GM20000 (cell line): ENCODE data around the gene SCN2B.

Experiments
- DNase-seq: peaks from one replicate; pipeline ENCODE4 v3.0.0; 2012; ENCODE audit warnings: low spot score
- TF ChIP-seq, protein P1 (sequence below): IDR thresholded peaks from 2 replicates; pipeline ENCODE4 v1.5.1; 2012; ENCODE audit warnings: mild to moderate bottlenecking, control low read depth; ENCODE audit errors: extremely low read depth, missing control alignments

SCN2B gene

DNA sequence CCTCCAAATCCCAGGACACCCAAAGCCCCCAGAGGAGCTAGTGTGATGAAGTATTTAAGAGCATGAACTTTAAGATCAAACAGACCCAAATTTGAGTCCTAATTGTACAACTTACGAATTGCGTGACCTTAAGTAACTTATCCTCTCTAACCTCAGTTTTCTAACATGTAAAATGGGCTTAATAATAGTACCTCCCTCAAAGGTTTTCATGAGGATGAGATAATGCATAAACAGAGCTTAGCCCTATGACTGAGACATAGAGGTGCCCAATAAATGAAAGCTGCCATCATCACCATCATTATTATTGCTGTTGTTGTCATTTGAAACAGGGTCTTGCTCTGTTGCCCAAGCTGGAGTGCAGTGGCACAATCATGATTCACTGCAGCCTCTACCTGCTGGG, 9.2 kb downstream of the SCN2B start:
- TF ChIP-seq, protein P1, sequence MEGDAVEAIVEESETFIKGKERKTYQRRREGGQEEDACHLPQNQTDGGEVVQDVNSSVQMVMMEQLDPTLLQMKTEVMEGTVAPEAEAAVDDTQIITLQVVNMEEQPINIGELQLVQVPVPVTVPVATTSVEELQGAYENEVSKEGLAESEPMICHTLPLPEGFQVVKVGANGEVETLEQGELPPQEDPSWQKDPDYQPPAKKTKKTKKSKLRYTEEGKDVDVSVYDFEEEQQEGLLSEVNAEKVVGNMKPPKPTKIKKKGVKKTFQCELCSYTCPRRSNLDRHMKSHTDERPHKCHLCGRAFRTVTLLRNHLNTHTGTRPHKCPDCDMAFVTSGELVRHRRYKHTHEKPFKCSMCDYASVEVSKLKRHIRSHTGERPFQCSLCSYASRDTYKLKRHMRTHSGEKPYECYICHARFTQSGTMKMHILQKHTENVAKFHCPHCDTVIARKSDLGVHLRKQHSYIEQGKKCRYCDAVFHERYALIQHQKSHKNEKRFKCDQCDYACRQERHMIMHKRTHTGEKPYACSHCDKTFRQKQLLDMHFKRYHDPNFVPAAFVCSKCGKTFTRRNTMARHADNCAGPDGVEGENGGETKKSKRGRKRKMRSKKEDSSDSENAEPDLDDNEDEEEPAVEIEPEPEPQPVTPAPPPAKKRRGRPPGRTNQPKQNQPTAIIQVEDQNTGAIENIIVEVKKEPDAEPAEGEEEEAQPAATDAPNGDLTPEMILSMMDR = no peak
- no peak for DNase-seq

DNA sequence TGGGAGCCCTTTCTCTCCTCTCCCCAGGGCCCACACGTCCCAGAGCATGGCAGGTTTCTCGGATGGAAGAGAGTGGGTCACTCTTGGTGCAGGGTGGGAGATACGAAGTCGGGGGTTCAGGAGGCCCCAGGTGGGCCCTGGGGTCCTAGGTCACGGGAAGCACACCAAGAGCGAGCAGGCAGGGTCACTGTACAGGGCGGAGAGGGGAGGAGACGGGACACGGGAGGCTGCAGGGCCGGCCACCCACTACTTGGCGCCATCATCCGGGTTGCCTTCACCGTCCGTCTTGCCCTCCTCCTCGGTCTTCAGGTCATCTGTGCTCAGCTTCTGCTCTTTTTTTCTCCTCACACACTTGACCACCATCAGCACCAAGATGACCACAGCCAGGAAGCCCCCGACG, 9.8 kb downstream of the SCN2B start:
- TF ChIP-seq, protein P1 = no peak
- no peak for DNase-seq

DNA sequence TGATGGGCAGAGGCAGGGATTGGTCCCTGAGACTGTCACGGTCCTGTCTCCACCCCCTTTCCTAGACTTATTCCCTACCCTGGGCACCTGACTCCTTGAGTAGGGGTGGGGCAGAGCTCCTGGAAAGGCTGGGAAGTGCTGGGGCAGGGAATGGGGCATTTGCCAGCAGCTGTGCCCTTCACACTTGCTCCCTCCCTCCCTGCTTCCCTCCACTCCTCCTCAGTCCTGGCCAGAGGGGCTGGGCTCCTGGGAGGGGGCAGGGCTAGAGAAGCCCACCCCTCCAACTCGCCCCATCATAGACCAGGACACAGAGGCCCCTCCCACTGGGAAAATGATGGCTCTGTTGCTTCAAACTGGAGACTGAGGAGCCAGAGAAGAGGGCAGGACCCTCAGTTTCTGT, 11.6 kb downstream of the SCN2B start:
- TF ChIP-seq, protein P1 = no peak
- no peak for DNase-seq

DNA sequence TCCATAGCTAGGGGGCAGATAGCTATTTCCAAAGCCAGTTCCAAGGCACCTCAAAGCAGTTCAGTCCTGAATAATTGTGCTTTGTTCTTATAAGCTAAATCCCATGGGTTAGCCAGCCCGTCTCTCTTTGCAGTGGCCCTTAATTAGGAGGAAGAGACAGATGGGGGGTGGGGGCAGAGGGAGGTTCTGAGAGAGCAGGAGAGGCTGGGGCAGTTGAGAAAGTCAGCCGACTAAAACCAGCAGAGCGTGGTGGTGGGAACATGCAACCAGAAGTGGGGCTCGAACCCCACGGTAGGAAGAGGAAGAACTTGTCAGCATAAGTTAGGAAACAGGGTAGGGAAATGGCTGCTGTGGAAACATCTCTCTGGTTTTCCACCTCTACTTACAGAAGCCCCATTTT, 12.9 kb downstream of the SCN2B start:
- no peak for DNase-seq
- TF ChIP-seq, protein P1 = no peak

DNA sequence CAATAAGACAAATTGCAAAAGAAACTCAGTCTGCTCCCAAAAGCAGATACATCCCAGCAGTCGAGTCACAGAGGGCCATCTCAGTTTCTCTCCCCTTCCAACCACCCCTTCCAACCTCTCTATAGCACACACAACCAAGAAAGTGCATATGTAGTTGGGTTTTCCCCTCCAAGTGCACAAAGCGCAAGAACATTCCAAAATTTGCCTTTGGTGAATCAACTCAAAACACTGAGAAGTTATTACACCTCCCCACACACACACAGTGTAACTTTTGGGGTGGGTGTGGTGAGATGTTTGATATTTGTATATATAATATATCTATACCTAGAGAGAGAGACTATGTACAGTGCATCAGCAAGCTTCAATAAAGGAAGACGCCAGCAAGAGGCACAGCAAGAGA, 13.6 kb downstream of the SCN2B start:
- TF ChIP-seq, protein P1 = no peak
- no peak for DNase-seq

DNA sequence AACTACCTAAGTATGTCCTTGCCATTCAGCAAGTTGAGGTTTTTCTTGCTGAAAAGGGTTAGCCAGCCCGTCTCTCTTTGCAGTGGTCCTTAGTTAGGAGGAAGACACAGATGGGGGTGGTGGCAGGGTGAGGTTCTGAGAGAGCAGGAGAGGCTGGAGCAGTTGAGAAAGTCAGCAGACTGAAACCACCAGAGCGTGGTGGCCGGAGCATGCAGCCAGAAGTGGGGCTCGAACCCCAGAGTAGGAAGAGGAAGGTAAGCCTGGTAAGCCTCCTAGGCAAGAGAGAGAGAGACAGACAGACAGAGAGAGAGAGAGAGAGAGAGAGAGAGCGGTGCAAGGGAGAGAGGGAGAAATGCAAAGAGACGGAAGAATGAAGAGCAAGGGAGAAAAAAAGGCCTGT, 14.7 kb downstream of the SCN2B start:
- no peak for DNase-seq
- TF ChIP-seq, protein P1 = no peak

DNA sequence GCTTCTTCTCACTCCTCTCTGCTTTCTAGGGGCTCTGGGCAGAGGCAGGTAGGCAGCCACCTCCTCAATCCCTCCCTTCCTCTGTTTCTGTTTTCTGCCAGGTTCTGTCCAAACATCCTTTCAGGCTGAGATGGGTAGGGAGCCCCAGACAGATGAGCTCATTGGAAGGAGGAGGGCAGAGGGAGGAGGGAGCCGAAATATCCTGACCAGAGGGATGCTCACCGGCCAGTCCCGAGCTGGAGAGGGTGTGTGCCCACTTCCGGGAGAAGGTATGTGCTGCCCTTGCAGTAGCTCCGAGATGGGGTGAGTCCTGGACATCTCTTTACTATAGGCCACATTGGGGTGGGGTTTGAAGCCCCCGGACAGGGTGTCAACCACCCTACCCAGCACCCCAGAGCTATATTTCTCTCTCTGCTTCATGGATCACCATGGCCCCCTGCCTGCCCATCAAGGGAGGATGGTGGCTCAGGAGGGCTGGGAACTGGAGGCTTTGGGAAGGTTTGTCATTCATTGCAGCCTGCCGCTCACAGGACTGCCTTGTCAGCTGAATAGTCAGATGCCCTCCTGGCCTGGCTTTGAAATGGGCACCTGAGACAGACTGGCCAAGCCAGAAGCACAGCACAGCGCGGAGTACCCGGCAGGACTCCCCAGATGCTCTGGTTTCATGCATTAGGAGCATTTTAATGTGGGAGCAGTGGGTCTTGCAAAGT, 19.1 kb downstream of the SCN2B start:
- TF ChIP-seq, protein P1 = no peak
- no peak for DNase-seq
